ENCODE data around the gene CKS2.

Gene CKS2

GRCh38 chr9:89346696-89347095, 35.7 kb downstream of the CKS2 start:
- in situ Hi-C loops (cut with MboI; ENCODE audit: low sequenced_read_pairs) = no loop called here

- in situ Hi-C loops (cut with MboI; ENCODE audit: low sequenced_read_pairs) = no loop called here
These were observed 36.7 kb downstream of the CKS2 start for GRCh38 chr9:89347651-89348050.

DNA sequence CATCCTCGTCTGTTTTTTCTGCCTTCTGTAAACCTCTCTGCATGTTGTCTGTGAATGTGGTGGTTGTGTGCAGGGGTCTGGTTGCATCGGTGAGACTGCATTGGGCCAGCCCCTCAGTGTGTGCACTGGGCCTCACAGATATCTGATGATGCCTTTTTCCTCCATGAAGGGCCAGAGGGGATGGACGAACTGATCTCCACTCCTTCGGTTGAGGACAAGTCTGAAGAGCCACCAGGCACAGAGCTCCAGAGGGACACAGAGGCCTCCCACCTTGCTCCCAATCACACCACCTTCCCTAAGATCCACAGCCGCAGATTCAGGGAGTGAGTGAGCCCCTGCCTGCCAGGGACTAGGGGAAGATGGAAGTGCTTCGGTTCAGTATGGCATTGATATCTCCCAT, 38.6 kb downstream of the CKS2 start:
- in situ Hi-C loops (cut with MboI; ENCODE audit: low sequenced_read_pairs) = no loop called here

GRCh38 chr9:89350988-89351557, 40.1 kb downstream of the CKS2 start:
- in situ Hi-C loops (cut with MboI; ENCODE audit: low sequenced_read_pairs) = no loop called here

DNA sequence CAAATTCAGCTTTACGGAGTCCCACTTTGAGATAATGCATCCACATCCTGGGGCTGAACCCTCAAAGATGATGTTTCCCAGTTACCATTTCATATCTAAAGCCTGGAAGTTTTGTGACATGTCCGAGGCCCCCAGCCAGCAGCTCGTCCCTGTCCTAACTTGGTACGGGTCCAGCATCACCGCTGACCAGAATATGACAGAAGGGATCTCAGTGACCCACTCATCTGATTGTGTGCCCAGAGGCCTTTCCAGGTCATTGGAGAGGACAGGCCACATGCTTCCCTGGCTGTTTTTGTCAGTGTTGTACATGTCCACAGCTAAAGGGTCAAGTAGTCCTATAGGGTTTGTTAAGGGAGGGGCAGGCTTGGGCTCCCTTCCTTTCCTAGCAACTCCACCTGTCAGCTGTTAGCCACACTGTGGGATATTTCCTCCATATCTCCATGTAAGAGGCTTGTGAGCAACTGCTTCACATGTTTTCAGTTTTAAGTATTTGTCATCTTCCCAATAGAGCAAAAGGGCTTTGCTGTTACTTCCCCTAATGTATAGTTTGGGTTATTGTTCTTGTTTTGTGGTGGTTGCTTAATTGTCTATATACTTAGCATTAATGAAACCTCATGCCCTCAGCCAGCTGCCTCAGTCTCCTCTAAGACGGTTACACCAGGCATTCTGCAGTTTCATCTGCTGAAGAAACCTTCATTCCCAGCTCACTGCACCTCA, 40.7 kb downstream of the CKS2 start:
- in situ Hi-C loops (cut with MboI; ENCODE audit: low sequenced_read_pairs) = no loop called here

GRCh38 chr9:89352451-89352850, 41.5 kb downstream of the CKS2 start:
- in situ Hi-C loops (cut with MboI; ENCODE audit: low sequenced_read_pairs) = no loop called here

- in situ Hi-C loops (cut with MboI; ENCODE audit: low sequenced_read_pairs) = no loop called here
These were observed 42.1 kb downstream of the CKS2 start for GRCh38 chr9:89352874-89353649.

GRCh38 chr9:89353989-89354388, 43.0 kb downstream of the CKS2 start:
- in situ Hi-C loops (cut with MboI; ENCODE audit: low sequenced_read_pairs) = no loop called here

DNA sequence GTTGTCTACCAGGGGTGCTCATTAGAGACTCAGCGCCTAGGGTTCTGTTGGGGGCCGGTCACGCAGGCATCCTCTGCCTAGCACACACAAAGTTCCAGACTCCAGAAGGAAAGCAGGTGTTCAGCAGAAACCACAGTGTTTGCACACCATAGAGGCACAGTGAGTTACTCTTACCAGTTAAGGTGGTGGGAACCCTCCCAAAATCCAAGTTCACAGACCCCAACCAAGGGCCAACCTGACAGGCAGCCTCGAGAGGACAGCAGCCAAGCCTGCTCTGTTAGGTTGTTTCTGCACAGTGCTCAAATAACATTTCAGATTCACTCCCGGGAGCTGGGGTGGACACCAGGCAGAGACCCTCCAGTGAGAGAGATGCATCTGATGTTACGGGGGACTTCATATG, 43.5 kb downstream of the CKS2 start:
- in situ Hi-C loops (cut with MboI; ENCODE audit: low sequenced_read_pairs) = no loop called here

- in situ Hi-C loops (cut with MboI; ENCODE audit: low sequenced_read_pairs) = no loop called here
These were observed 45.8 kb downstream of the CKS2 start for GRCh38 chr9:89356782-89357181.

- in situ Hi-C loops (cut with MboI; ENCODE audit: low sequenced_read_pairs) = no loop called here
These were observed 46.6 kb downstream of the CKS2 start for GRCh38 chr9:89357331-89358197.

GRCh38 chr9:89358376-89358916, 47.5 kb downstream of the CKS2 start:
- in situ Hi-C loops (cut with MboI; ENCODE audit: low sequenced_read_pairs) = no loop called here

DNA sequence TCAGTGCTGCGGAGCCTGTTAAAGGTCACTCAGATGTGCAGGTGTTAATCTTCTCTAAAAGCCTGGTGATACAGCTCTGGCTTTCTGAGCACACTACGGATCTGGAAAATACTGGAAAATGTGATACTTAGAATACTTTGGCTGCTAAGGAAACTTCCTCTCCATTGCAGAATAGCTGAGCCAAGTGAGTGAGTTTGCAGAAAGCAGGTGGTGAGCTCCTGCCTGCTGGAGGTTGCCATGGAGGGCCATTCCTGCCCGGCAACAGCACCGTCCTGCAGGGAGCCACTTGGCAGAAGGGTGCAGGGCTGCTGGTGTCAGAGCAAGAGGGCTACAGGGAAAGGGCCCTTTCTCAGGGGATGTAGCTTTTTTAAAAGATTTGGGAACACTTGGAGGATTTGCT, 48.0 kb downstream of the CKS2 start:
- in situ Hi-C loops (cut with MboI; ENCODE audit: low sequenced_read_pairs) = no loop called here

DNA sequence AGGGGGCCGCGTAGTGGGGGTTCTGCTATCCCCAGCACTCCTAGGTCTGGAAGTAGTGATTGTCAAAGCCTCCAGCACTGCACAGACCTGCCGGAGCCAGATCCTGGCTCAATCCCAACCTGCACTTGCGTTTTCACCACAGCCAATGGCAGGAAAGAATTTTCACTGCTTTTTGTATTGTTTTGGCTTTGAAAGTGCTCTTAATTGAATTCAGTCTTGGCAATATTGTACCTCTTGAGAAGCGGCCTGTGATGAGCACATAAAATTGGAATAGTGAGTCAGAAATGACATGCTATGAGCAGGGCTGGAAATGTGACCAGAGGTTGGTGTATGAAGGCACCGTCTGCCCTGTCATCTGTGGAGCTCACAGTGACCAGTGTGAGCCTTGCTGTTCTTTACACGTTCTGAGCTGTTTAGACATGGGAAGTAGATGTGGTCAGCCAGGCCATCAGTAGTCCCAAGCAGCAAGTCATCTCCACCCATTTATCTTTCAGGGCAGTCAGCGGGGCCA, 48.8 kb downstream of the CKS2 start:
- in situ Hi-C loops (cut with MboI; ENCODE audit: low sequenced_read_pairs) = no loop called here

GRCh38 chr9:89360465-89360864, 49.5 kb downstream of the CKS2 start:
- in situ Hi-C loops (cut with MboI; ENCODE audit: low sequenced_read_pairs) = no loop called here

DNA sequence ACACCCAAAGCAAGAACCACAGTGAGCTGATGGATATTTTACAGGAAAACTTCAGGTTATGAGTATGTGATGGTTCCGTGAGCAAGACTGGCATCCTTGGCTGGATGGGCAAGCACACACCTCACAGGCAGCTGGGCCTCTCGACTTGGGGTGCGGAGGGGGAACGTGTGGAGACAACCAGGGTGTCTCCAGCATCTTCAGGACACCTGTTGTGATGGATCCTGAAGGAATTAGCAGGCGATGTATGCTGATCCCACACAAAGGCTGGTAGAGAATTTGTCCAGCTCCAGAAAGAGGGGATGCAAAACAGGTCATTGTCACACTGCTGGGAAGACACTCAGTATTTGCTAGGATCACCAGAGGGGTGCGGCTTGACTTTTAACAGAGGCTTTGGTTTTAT, 50.0 kb downstream of the CKS2 start:
- in situ Hi-C loops (cut with MboI; ENCODE audit: low sequenced_read_pairs) = no loop called here

GRCh38 chr9:89361816-89362646, 51.0 kb downstream of the CKS2 start:
- in situ Hi-C loops (cut with MboI; ENCODE audit: low sequenced_read_pairs) = no loop called here

GRCh38 chr9:89362647-89363310, 51.8 kb downstream of the CKS2 start:
- in situ Hi-C loops (cut with MboI; ENCODE audit: low sequenced_read_pairs) = no loop called here

GRCh38 chr9:89363311-89363670, 52.3 kb downstream of the CKS2 start:
- in situ Hi-C loops (cut with MboI; ENCODE audit: low sequenced_read_pairs) = no loop called here
